HG02943 (cell line): ENCODE data around the gene PANX3.
"Not testable (repeated sequence)": the region's sequence is repeated elsewhere in the genome, so short reads cannot be mapped to it uniquely, and the experiment has no call there.

Experiments
- ATAC-seq: cut with Tn5 transposase; IDR thresholded peaks from one replicate; pipeline ENCODE4 v1.9.1; 2021; ENCODE audit warnings: mild to moderate bottlenecking, low read depth, moderate library complexity; ENCODE audit not compliant: unreplicated experiment

The PANX3 gene, protein sequence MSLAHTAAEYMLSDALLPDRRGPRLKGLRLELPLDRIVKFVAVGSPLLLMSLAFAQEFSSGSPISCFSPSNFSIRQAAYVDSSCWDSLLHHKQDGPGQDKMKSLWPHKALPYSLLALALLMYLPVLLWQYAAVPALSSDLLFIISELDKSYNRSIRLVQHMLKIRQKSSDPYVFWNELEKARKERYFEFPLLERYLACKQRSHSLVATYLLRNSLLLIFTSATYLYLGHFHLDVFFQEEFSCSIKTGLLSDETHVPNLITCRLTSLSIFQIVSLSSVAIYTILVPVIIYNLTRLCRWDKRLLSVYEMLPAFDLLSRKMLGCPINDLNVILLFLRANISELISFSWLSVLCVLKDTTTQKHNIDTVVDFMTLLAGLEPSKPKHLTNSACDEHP

DNA sequence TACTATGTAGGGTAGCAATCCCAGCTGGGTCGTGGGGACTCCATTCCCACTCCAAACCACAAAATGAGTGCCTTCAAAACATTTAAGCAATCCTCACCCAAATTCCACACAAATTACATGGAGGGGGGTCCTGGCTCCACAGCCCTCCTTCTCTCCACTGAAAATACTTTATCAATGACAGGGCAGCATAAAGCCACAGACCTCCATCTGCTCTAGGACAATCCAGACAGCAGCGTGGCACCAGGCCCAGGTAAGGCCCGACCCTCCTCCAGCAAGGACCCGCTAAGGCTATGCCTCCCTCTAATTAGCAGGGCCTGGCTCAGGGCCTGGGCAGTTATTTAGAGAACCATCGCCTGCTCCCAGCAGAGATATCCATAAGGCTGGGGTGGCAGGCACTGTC is at the start of gene PANX3:
Gene PANX3, plus strand, starts transcription at position 365 of the 400 bp plus-strand sequence. CDS start 129 bp downstream, outside the sequence.
- ATAC-seq = no peak

DNA sequence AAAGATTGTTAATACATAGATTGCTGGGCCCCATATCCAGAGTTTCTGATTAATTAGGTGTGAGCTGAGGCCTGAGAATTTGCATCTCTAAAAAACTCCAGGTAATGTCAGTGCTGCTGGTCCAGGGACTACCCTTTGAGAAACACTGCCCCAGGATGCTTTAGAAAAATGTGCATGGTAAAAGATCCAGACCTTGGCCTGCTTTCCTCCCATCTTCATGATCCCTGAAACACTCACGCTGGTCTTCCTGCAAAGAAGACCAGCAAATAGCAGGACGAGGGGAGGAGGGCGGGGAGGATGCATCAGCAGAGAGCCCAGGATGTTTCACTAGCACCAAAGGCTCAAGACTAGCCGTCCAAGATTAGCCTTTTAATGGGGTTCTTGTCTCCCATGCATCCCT is 41.5 kb upstream of the PANX3 start, which contains the start of gene OR8A1:
Gene OR8A1, plus strand, starts transcription at position 301 of the 400 bp plus-strand sequence. CDS start 123 bp downstream, outside the sequence.
- no peak for ATAC-seq

DNA sequence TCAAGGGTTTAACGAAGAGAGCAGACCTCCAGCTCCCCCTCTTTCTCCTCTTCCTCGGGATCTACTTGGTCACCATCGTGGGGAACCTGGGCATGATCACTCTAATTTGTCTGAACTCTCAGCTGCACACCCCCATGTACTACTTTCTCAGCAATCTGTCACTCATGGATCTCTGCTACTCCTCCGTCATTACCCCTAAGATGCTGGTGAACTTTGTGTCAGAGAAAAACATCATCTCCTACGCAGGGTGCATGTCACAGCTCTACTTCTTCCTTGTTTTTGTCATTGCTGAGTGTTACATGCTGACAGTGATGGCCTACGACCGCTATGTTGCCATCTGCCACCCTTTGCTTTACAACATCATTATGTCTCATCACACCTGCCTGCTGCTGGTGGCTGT is 41.1 kb upstream of the PANX3 start:
- ATAC-seq = no peak

DNA sequence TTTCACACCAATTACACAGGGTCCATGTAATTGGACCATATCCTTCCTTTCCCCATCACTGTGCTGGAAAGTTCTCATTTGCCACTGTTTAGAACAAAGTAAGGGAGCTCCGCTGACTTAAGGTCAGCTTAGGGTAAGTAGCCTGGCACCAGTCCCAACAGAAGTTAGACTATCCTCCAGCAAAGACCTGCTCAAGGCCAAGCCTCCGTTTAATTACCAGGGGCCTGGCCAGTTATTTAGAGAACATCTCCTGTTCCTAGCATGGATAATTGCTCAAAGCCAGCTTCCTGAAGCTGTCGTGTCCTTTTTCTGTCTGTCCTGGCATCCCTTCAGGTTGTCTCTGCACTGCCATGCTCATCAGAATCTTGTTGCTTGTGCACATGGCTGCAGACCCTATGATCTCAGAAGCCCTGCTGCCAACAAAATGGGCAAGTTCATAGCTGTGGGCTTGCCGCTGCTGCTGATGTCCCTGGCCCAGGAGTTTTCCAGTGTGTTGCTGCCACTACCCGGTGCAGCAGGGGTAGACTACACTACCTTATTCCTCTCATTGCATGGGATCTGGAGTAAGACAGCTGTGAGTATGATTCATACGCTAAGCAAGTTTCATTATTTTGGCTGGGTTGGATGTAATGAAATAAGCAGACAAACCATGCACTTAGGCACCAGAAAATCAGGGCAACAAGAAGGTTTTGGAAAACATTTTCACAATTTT is 33.4 kb upstream of the PANX3 start:
- ATAC-seq = no peak

DNA sequence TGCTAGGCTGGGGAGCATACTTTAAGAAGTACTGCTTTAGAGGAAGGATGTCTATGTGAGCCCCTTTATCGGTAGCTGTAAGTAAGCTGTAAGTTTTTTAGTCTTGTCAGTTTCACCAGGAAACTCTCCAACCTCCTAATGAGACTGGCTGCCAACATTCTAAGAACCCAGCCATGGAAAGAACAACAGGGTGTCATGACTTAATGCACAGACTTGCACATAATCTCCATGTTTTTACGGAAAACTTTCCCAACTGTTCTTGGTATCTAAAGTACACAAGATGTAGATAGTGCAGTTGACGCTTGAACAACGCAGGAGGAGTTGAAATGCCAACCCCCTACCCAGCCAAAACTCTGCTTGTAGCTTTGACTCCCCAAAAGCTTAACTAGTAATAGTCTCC is 32.5 kb upstream of the PANX3 start:
- no peak for ATAC-seq

DNA sequence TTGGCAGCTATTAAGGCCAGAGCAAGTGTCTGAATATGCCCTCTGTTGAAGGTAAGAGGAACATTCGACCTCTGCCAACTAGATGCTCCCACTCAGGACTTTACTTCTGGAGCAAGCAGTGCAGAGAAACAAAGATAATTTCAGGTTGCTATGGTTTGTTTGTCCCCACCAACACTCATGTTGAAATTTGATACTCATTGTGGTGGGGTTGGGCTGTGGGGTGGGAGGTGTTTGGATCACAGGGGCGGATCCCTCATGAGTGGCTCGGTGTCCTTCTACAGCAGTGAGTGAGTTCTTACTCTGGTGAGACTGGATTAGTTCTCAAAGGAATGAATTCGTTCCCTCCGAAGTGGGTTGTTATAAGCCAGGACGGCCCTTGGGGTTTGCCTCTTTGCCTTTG is 29.4 kb upstream of the PANX3 start:
- ATAC-seq = no peak

DNA sequence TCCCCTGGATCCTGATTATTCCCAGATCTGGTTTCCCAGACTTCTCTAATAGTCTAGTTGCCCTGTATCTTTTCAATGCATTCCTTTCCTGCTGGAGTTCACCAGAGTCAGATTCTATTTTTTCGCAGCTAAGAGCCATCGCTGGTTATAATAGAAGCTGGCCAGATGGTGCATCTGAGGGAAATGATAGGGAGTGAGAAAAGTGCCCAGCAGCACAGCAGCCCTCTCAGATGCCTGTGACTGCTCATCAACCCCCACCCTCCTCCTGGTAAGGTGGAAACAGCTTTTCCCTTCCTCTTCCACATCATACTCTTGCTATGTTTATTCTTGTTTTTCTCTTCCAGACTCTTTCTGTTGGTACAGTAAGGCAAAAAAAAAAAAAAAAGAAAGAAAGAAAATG is 28.7 kb upstream of the PANX3 start:
- no peak for ATAC-seq

DNA sequence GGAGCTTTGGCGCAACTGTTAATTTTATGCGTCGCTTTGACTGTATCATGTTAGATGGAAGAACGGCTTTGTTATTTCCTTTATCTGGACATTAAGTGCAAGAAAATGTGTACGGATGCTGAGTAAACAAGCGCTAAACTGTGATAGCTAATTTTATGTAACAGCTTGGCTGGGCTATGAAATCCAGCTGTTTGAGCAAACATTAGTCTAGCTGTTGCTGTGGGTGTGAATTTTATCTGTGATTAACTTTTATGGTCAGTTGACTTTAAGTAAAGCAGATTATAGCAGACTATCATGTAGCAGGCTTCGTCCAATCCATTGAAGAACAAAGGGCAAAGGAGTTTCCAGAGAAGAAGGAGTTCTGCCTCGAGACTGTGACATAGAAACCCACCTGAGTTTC is 27.4 kb upstream of the PANX3 start:
- ATAC-seq = no peak

DNA sequence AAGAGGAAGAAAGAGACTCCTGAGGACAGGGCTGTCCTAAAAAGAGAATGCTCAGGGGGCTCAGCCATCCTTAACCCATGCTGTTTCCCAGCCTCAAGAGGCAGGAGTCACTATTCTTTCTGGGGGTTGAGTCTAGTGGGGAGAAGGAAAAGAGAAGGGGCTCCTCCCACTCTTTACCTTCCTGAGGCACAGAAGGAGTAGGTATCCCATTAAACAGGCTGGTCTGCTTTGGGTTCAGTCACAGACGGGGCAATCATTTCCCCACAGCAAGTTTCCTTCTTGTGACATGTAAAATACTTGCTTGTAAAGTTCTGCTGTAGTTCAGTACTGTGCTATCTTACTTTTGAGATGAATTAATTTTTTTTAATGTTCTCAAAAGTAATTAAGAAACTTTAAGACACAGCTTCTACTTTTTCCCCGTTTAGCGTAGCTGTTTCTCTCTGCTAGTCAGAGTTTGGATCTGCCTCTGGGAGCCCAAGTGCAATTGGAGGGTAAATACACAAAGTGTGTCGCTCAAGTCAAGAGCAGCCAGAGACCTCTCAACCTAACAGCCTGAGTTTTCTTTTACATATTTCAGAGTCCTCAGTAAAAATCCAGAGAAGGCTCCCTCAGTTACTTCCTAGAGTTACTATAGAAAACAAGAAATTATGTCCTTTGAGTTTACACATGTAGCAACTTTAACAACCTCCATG is 26.4 kb upstream of the PANX3 start:
- ATAC-seq = no peak

DNA sequence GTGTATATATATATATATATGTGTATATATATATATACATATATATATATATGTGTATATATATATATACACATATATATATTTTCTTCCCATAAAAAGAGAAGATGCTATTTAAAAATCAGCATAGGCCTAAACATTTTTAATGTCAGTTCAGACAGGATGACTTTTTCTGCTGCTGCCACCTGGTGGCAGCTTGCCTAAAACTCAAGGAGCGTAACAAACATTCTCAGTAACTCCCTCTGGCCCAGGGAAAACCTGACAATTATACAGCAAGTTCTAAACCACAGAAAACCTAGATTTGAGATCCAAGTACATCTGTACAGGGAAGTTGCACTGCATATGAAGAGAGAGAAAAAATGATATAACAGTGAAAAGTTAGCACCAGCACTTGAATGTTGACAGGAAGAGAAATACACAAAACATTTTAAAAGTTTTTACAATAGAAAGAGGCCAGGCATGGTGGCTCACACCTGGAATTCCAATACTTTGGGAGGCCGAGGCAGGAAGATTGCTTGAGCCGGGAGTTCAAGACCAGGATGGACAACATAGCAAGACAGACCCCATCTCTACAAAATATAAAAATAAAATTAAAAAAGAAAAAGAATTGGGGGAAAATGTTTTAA is 24.9 kb upstream of the PANX3 start:
- no peak for ATAC-seq

DNA sequence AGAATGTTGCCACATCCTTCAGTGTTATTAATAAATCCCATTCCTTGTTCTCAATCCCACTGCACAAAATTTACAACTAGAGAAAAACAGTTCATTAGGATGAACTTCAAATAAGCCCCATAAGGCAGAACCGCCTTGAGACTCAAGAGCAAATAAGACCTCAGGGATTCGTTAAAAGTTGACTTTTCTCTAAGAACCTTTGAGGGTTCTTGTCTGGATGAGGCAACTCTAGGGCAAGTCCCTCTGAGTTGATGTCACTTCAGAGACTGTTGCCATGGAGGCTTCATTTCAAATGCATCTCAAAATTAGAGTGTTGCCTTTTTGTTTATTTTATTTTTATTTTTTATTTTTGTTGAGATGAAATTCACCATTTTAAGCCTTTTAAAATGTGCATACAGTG is 19.8 kb upstream of the PANX3 start:
- no peak for ATAC-seq

DNA sequence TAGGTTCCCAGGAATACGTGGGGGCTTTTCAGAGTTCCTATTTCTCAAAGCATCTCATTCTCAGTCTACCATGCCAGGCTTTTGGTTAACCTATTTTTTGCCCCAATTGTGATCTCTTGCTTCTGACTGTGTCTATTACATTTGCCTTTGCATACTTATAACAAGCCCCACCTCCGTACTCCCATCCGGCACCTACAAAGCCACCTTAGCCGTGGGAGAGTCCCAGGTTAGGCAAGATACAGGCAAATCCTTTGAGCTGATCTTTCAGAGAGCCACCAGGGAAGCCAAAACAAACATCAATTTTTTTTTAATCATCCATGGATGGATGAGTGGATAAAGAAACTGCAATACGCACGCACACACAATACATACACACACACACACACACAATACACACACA is 18.6 kb upstream of the PANX3 start:
- no peak for ATAC-seq

DNA sequence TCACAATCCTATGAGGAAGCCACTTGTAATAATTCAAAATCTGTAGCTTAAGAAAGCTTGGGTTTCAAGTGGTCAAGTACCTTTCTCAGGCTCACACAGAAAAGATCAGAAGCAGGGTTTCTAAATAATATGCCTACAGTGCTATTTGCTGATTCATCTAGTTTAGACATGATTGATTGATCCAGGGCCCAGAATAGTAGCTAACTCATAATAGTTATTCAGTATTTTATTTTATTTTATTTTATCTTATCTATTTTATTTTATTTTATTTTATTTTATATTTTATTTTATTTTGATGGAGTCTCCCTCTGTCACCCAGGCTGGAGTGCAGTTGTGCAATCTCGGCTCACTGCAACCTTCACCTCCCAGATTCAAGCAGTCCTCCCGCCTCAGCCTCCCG is 15.9 kb upstream of the PANX3 start:
- no peak for ATAC-seq

DNA sequence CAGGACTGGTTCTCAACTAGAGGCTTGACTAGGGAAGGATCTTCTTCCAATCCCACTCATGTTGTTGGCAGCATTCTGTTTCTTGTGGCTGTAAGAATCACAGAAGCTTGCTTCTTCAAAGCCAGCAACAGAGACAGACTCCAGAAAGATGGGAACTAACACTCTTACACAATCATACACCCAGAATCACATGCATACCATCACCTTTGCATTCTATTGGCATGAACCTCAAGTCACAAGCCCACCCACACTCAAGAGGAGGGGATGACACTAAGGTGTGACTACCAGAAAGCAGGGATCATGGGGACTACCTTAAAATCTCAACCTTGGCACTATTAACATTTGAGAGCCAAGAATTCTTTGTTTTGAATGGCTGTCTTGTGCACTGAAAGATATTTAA is 13.6 kb upstream of the PANX3 start:
- ATAC-seq = no peak

DNA sequence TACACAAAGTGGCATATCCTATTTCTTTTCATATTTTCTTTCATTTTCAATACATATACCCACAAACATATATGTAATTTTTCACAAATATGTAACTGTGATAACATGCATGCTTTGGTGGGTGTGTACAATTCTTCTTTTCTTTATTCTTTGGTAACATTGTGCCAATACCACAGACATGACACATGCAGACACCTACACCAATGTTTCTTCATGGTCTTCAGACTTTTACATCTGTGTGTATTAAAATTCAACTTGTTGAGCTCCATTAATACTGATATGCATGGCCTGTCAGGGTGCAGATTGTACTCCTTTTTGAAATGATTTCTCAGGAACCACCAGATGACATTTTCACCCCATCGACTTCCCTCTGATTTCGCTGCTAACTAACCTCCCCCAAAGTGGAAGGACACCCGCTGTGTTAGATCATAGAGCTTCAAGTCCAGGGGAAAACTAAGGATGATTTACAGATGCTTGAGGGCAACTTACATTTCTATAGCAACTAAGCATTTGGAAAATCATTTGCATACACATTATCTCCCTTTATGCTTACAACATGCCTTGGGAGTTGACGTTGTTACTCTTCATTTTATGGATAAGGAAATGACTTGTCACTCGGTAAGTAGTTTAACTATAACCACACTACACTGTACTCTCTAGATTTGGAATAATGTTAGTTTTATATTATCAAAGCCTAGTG is 10.5 kb upstream of the PANX3 start:
- no peak for ATAC-seq

DNA sequence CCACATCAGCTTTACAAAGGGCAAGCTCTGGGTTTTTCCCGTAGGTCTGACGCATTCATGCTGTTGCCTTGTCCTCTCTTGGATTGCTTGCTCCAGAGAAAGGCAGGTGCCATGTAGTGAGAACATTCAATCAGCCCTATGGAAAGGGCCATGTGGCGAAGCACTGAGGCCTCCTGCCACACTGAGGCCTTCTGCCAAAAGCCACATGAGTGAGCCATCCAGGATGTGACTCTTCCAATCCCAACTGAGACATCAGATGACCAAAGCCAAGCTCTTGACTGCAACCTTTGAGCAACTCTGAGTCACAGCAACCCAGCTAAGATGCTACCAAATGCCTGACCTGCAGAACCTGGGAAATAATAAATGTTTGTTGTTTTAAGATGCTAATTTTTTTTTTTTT is 9.0 kb upstream of the PANX3 start:
- ATAC-seq = no peak

DNA sequence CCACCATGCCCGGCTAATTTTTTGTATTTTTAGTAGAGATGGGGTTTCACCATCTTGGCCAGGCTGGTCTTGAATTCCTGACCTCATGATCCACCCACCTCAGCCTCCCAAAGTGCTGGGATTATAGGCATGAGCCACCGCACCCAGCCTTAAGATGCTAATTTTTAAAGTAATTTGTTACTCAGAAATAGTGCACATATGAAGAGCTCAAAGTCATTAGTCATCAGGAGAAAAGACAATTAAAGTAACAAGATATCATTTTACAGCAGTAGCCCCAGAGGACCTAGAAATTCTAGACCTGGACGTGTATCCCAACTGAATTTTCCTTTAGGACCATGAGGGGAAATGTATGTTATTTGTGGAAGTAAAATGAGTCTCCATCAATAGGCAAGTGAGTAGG is 8.5 kb upstream of the PANX3 start:
- ATAC-seq = not testable (repeated sequence)

DNA sequence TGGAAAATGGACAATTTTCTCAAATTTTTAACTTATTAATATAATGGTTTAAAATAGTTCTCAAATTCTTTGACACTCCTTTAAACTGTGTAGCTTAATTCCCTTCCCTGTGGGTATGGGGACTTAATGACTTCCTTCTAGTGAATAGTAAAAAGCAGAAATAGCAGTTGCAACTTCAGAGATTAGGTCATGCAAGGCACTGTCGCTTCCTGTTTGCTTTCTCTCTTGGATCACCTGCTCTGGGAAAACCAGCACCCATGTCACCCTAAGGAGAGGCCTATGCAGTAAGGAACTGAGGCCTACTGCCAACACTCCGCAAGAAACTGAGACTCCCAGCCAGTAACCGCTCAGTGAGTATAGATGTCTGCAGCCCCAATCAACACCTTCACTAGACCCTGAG is 5.5 kb upstream of the PANX3 start:
- ATAC-seq = no peak

DNA sequence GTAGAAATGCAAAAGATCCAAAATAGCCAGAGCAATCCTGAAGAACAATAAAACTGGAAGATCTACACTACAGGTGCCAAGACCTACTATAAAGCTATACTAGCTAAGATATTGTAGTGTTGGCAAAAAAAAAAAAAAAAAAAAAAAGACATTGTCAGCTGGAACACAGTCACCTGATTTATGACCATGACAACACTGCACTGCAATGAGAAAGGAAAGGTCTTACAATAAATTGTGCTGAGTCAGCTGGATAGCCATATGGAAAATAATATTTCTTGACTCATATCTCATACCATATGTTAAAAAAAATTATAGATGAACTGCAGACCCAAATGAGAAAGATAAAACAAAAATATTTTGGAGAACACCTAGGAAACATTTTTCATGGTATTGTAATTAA is 3.1 kb upstream of the PANX3 start:
- no peak for ATAC-seq

DNA sequence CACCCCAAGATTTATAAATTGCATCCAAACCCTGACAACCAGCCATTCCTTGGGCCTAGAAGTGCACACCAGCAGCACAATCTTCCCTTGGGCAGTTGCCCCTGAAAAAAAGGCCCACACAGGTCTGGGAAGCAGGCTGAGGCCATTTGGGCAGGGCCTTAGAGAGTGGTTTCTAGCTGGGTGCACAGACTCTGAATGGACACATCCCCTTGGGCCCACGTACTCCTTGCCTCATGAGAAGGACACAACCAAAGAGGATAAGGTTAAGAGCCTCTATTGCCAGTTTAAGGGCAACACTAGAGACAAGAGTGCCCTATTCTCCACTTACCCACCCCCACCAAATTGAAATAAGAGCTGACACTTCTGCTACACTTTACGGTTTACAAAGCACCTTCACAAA is 933 bp upstream of the PANX3 start:
- ATAC-seq = no peak
